ENCODE data around the gene MARK1.

- TF ChIP-seq, protein P1, sequence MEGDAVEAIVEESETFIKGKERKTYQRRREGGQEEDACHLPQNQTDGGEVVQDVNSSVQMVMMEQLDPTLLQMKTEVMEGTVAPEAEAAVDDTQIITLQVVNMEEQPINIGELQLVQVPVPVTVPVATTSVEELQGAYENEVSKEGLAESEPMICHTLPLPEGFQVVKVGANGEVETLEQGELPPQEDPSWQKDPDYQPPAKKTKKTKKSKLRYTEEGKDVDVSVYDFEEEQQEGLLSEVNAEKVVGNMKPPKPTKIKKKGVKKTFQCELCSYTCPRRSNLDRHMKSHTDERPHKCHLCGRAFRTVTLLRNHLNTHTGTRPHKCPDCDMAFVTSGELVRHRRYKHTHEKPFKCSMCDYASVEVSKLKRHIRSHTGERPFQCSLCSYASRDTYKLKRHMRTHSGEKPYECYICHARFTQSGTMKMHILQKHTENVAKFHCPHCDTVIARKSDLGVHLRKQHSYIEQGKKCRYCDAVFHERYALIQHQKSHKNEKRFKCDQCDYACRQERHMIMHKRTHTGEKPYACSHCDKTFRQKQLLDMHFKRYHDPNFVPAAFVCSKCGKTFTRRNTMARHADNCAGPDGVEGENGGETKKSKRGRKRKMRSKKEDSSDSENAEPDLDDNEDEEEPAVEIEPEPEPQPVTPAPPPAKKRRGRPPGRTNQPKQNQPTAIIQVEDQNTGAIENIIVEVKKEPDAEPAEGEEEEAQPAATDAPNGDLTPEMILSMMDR (IDR thresholded peaks at IDR 0.05 in 4 of 5, conservative IDR thresholded peaks at IDR 0.05 in 1 of 5), result no peak
- no peak for TF ChIP-seq POLR2A (IDR thresholded peaks at IDR 0.05)
Measured at GRCh38 chr1:220708244-220708643, 180.3 kb downstream of the MARK1 start.
